Endothelial cell of umbilical vein (primary cell): ENCODE measurements around the gene COL26A1. TPM values are rescaled to one million over a fixed set of nuclear protein-coding genes. Genes with fewer than 3 reads are reported as not detected.

ENCODE experiments used
- BruUV-seq: library from RNA; stranded (reverse); fragments of 400-500 nt; replicated peaks from 2 replicates; lab custom pipeline; 2021; lab: Mats Ljungman, UMichigan
- CTCF ChIA-PET: fragments of 300-600, 350-600 bp; sonication (Branson Sonifier 250); formaldehyde crosslinking; loops from one replicate; lab custom pipeline; 2021; ENCODE audit warnings: antibody characterized with exemption, inconsistent platforms; lab: Charles Lee
- POLR2A ChIA-PET: fragments of 300-600, 350-600 bp; sonication (Branson Sonifier 250); formaldehyde crosslinking; loops from one replicate; lab custom pipeline; 2021; ENCODE audit warnings: antibody characterized with exemption, inconsistent platforms; lab: Charles Lee
- DNase-seq: peaks from one replicate; pipeline ENCODE4 v3.0.0-alpha.2; 2011; ENCODE audit warnings: low read depth, low spot score
- FAIRE-seq: peaks from 2 replicates; lab custom pipeline; 2011; peaks lifted over from hg19 to GRCh38; lab: Jason Lieb, UNC
- H2AFZ ChIP-seq: 2 replicates; pipeline ENCODE4 v1.6.0; 2012; ENCODE audit warnings: low read depth, low read length, control low read depth, inconsistent platforms
- H3K27ac ChIP-seq: 2 replicates; pipeline ENCODE4 v1.5.1; 2011; ENCODE audit warnings: low read depth, mild to moderate bottlenecking, control low read depth, low read length, moderate library complexity; ENCODE audit not compliant: insufficient read depth
- H3K27me3 ChIP-seq, 2 experiments: 2 replicates each; pipeline versions ENCODE4 v1.6.0 to v1.6.1; 2011; ENCODE audit warnings: low read length in 2 of 2, mixed read lengths in 1 of 2; ENCODE audit not compliant: control insufficient read depth in 2 of 2, insufficient read depth in 2 of 2
- H3K36me3 ChIP-seq, 2 experiments: 2 replicates in 1 of 2; 3 replicates in 1 of 2; pipeline ENCODE4 v1.5.1; 2011; ENCODE audit warnings: low read length in 2 of 2, mild to moderate bottlenecking in 1 of 2, moderate library complexity in 1 of 2; ENCODE audit not compliant: control insufficient read depth in 2 of 2, insufficient read depth in 2 of 2; ENCODE audit errors: extremely low read depth in 1 of 2
- H3K4me1 ChIP-seq: 3 replicates; pipeline ENCODE4 v1.5.1; 2011; ENCODE audit warnings: mild to moderate bottlenecking, low read length; ENCODE audit not compliant: control insufficient read depth, insufficient read depth; ENCODE audit errors: extremely low read depth
- H3K4me2 ChIP-seq: 2 replicates; pipeline ENCODE4 v1.6.1; 2011; ENCODE audit warnings: low read length, control low read depth, mixed read lengths; ENCODE audit not compliant: insufficient read depth
- H3K4me3 ChIP-seq, 3 experiments: fragments of 200-600 bp in 1 of 3; sonication (generic), shearing (Covaris generic) in 1 of 3; replicated peaks in 1 of 3; 2 replicates each; pipeline ENCODE4 v1.5.1; 2011 to 2016; ENCODE audit warnings: control low read depth in 3 of 3, low read length in 3 of 3, mild to moderate bottlenecking in 2 of 3, inconsistent platforms in 1 of 3, low read depth in 1 of 3, moderate library complexity in 1 of 3; ENCODE audit not compliant: insufficient read depth in 1 of 3
- H3K79me2 ChIP-seq: 2 replicates; pipeline ENCODE4 v1.6.0; 2012; ENCODE audit warnings: low read length, inconsistent platforms; ENCODE audit not compliant: control insufficient read depth, insufficient read depth
- H3K9ac ChIP-seq: replicated peaks from 2 replicates; pipeline ENCODE3; 2011; ENCODE audit warnings: low read length, control low read depth; ENCODE audit not compliant: insufficient read depth; ENCODE audit errors: extremely low read depth
- H3K9me1 ChIP-seq: replicated peaks from 3 replicates; pipeline ENCODE4 v1.6.0; 2011; ENCODE audit warnings: mild to moderate bottlenecking, low read length; ENCODE audit not compliant: control insufficient read depth, insufficient read depth; ENCODE audit errors: extremely low read depth
- H3K9me3 ChIP-seq: replicated peaks from 2 replicates; pipeline ENCODE4 v1.5.1; 2012; ENCODE audit warnings: low read length, inconsistent platforms; ENCODE audit not compliant: control insufficient read depth, insufficient read depth
- H4K20me1 ChIP-seq: replicated peaks from 2 replicates; pipeline ENCODE3; 2011; ENCODE audit warnings: mild to moderate bottlenecking, low read length; ENCODE audit not compliant: control insufficient read depth, insufficient read depth; ENCODE audit errors: extremely low read depth
- EZH2 ChIP-seq: IDR thresholded peaks from 2 replicates; pipeline ENCODE4 v1.6.1; 2012; ENCODE audit warnings: borderline replicate concordance, low read depth, mild to moderate bottlenecking, moderate library complexity, low read length, inconsistent platforms; ENCODE audit not compliant: severe bottlenecking
- FOS ChIP-seq: IDR thresholded peaks from 2 replicates; pipeline ENCODE4 v1.6.1; 2011; ENCODE audit warnings: mild to moderate bottlenecking, low read length, moderate library complexity, borderline replicate concordance; ENCODE audit not compliant: insufficient read depth
- GATA2 ChIP-seq: IDR thresholded peaks from 2 replicates; pipeline ENCODE4 v1.7.0; 2011; ENCODE audit warnings: low read depth, mild to moderate bottlenecking, moderate library complexity, mixed read lengths, low read length; ENCODE audit not compliant: insufficient read length, insufficient read depth
- JUN ChIP-seq: IDR thresholded peaks from 2 replicates; pipeline ENCODE4 v1.6.1; 2011; ENCODE audit warnings: borderline replicate concordance, low read depth; ENCODE audit not compliant: insufficient read length, insufficient read depth
- MYC ChIP-seq: IDR thresholded peaks from one replicate; pipeline ENCODE4 v1.6.1; 2011; ENCODE audit warnings: mild to moderate bottlenecking, low read depth, low read length
- POLR2A ChIP-seq: IDR thresholded peaks from 2 replicates; pipeline ENCODE4 v1.6.1; 2012; ENCODE audit warnings: low read depth, mild to moderate bottlenecking, control low read depth, low read length
- POLR2AphosphoS5 ChIP-seq: IDR thresholded peaks from 2 replicates; pipeline ENCODE4 v1.6.1; 2012; ENCODE audit warnings: low read depth, mild to moderate bottlenecking, control low read depth, low read length, moderate library complexity; ENCODE audit not compliant: insufficient read depth
- dilution Hi-C: fragments of 300-500 bp; cut with MboI; formaldehyde crosslinking; loops from one replicate; pipeline ENCODE4 v1.15.0; 2019; ENCODE audit warnings: low sequenced_read_pairs; ENCODE audit not compliant: extremely low pct_ligation_motif_present
- intact Hi-C: fragments of 100-400 bp; cut with micrococcal nuclease; formaldehyde crosslinking; loops from one replicate; pipeline ENCODE4 v1.10.0; 2022
- polyA plus RNA-seq, 4 experiments: library from polyadenylated mRNA; depleted of rRNA in 3 of 4; stranded (reverse) in 3 of 4; unstranded in 1 of 4; fragments of >200 nt; gene quantifications; 2 replicates each; pipeline versions ENCODE4 v1.2.1 to v1.2.3, GENCODE V29; 2011 to 2012; ENCODE audit warnings: missing spikeins in 1 of 4
- total RNA-seq: library from RNA; stranded (reverse); gene quantifications from 2 replicates; pipeline ENCODE4 v1.2.3, GENCODE V29; 2021
- TF ChIP-seq, protein P1 (sequence below), 2 donors: IDR thresholded peaks; 1 replicate in 1 of 2; 2 replicates in 1 of 2; pipeline ENCODE4 v1.5.1; 2011; ENCODE audit warnings: low read length in 2 of 2, mild to moderate bottlenecking in 2 of 2, moderate library complexity in 2 of 2, control low read depth in 1 of 2, inconsistent platforms in 1 of 2, low read depth in 1 of 2; ENCODE audit not compliant: insufficient read depth in 1 of 2; ENCODE audit errors: extremely low read depth in 1 of 2
- TF ChIP-seq, protein P2 (sequence below): IDR thresholded peaks from 2 replicates; pipeline ENCODE4 v1.6.1; 2011; ENCODE audit not compliant: insufficient read depth, insufficient read length

Gene COL26A1
- total and polyA plus RNA-seq, 2 donors (not counting 3 experiments of a cell fraction or from before 2014, with no cell fraction given) = not detected

DNA sequence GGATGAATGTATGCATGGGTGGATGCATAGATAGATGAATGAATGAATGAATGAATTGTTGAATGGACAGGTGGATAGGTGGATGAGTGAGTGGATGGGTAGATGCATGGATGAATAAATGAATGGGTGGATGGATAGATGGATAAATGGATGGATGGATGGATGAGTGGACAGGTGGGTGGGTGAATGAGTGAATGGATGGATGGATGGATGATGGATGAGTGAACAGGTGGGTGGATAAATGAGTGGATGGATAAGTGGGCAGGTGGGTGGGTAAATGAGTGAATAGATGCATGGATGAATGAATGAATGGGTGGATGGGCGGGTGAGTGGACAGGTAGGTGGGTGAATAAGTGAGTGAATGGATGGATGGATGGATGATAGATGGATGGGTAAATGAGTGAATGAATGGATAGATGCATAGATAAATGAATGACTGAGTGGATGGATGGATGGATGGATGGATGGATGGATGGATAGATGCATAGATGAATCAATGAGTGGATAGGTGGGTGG is 193.8 kb downstream of the COL26A1 start:
- dilution Hi-C loops (no loop called here), intact Hi-C loops (no loop called here)
- Histone ChIP-seq H3K9me1 (no peaks in the 10 kb centered on the region), H3K4me1 (no peaks in the 10 kb centered on the region), H3K9ac (no peak overlapping the region), H3K36me3 (no peaks in the 10 kb centered on the region), H3K79me2 (no peaks in the 10 kb centered on the region), H2AFZ (no peak overlapping the region), H3K27ac (no peak overlapping the region), H3K9me3 (no peaks in the 10 kb centered on the region), H3K27me3 (peaks cover 0 to 4% of the 10 kb centered on the region in 2 experiments), H3K4me3 (no peak overlapping the region), H3K4me2 (no peak overlapping the region), H4K20me1 (no peaks in the 10 kb centered on the region)
- CTCF ChIA-PET = no interaction called here
- TF ChIP-seq POLR2AphosphoS5 (no peak), FOS (no peak), JUN (no peak)
- TF ChIP-seq, protein P1, sequence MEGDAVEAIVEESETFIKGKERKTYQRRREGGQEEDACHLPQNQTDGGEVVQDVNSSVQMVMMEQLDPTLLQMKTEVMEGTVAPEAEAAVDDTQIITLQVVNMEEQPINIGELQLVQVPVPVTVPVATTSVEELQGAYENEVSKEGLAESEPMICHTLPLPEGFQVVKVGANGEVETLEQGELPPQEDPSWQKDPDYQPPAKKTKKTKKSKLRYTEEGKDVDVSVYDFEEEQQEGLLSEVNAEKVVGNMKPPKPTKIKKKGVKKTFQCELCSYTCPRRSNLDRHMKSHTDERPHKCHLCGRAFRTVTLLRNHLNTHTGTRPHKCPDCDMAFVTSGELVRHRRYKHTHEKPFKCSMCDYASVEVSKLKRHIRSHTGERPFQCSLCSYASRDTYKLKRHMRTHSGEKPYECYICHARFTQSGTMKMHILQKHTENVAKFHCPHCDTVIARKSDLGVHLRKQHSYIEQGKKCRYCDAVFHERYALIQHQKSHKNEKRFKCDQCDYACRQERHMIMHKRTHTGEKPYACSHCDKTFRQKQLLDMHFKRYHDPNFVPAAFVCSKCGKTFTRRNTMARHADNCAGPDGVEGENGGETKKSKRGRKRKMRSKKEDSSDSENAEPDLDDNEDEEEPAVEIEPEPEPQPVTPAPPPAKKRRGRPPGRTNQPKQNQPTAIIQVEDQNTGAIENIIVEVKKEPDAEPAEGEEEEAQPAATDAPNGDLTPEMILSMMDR (IDR thresholded peaks at IDR 0.05; ENCODE audit: extremely low read depth in 1 of 2, insufficient read depth in 1 of 2, low read depth in 1 of 2, low read length in 2 of 2) = no peak
- FAIRE-seq (no peak), DNase-seq (no peak)
- no TSS peak for BruUV-seq
- POLR2A ChIA-PET = no interaction called here

DNA sequence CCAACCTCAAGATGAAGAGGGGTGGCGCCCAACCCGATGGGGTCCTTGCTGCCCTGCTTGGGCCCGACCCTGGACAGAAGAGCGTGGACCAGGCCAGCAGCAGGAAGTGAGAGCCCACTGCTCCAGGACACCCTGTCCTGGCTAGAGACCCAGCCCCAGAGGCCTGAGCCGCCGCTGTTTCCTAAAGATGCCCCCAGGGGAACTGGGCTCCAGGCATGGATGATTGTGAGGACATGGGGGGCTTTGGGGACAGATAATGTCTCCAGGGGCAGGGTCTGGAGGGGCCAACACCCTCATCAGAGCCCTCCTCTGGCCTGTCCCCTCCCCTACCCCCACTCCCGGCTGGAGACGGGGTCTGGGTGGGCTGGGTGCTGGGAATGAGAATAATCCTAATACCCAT is 194.7 kb downstream of the COL26A1 start:
- Histone ChIP-seq H3K36me3 (no peaks in the 10 kb centered on the region), H2AFZ (no peak overlapping the region), H3K27me3 (peaks cover 0 to 4% of the 10 kb centered on the region in 2 experiments), H3K9ac (no peak overlapping the region), H3K4me2 (no peak overlapping the region), H3K79me2 (no peaks in the 10 kb centered on the region), H4K20me1 (no peaks in the 10 kb centered on the region), H3K9me3 (no peaks in the 10 kb centered on the region), H3K27ac (no peak overlapping the region), H3K9me1 (no peaks in the 10 kb centered on the region), H3K4me3 (no peak overlapping the region), H3K4me1 (no peaks in the 10 kb centered on the region)
- CTCF ChIA-PET = no interaction called here
- intact Hi-C loops = no loop called here
- TF ChIP-seq MYC (no peak), GATA2 (no peak), POLR2AphosphoS5 (no peak), FOS (no peak), JUN (no peak), EZH2 (no peak), POLR2A (no peak)
- TF ChIP-seq, protein P1 (IDR thresholded peaks at IDR 0.05; ENCODE audit: extremely low read depth in 1 of 2, insufficient read depth in 1 of 2, low read depth in 1 of 2, low read length in 2 of 2) = no peak
- TF ChIP-seq, protein P2, sequence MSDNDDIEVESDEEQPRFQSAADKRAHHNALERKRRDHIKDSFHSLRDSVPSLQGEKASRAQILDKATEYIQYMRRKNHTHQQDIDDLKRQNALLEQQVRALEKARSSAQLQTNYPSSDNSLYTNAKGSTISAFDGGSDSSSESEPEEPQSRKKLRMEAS = no peak
- POLR2A ChIA-PET = no interaction called here
- DNase-seq (no peak), FAIRE-seq (no peak)
- dilution Hi-C loops = no loop called here
- no TSS peak for BruUV-seq
